Measurements from ENCODE around the gene APPBP2.
"Not testable (repeated sequence)": the region's sequence is repeated elsewhere in the genome, so short reads cannot be mapped to it uniquely, and the experiment has no call there.

Gene APPBP2

DNA sequence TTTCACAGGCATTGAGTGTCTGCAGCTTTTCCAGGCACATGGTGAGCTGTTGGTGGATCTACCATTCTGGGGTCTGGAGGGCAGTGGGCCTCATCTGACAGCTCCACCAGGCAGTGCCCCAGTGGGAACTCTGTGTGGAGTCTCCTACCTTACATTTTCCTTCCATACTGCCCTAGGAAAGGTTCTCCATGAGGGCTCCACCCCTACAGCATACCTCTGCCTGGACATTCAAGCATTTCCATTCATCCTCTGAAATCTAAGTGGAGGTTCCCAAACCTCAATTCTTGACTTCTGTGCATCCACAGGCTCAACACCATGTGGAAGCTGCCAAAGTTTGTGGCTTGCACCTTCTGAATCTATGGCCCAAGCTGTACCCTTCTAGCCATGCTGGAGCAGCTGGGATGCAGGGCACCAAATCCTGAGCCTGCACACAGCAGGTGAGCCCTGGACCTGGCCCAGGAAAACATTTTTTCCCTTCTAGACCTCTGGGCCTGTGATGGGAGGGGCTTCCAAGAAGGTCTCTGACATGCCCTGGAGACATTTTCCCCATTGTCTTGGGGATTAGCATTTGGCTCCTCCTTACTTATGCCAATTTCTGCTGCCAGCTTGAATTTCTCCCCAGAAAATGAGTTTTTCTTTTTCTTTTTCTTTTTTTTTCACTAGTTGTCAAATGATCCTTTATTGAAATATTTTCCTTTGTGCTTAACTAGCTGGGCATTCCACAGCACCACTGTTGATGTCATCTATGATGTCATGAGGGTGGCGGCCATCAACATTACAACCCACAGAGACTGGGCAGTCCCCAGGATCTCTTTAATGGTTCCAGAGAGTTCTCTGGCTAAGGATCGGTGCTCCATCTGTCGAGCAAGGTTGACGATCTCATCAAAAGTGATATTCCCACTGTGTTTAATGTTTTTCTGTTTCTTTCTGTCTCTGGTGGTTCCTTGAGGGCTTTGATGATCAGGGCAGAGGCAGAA is 92.7 kb downstream of the APPBP2 start:
- DNase-seq (ENCODE audit: low spot score), result not testable (repeated sequence)

DNA sequence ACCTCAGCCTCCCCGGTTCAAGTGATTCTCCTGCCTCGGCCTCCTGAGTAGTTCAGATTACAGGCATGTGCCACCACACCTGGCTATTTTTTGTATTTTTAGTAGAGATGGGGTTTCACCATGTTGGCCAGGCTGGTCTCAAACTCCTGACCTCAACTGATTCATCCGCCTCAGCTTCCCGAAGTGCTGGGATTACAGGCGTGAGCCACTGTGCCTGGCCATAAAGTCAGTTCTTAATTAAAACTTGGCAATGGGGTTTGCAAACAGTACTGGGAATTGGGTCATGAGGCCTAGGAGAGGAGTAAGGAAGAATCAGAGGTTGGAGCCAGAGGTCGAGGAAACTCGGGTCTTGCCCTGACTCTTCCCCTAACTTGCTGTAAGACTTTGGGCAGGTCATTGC is 95.5 kb downstream of the APPBP2 start:
- not testable (repeated sequence) for DNase-seq (ENCODE audit: low spot score)

DNA sequence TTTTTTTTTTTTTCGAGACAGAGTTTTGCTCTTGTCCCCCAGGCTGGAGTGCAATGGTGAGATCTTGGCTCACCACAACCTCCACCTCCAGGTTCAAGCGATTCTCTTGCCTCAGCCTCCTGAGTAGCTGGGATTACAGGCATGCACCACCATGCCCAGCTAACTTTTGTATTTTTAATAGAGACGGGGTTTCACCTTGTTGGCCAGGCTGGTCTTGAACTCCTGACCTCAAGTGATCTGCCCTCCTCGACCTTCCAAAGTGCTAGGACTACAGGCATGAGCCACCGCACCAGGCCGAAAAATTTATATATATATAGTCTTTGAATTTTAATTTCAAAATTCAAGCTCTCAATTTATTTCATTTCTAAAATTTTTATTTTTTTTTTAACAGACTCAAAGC is 97.6 kb downstream of the APPBP2 start:
- DNase-seq (ENCODE audit: low spot score), result not testable (repeated sequence)

DNA sequence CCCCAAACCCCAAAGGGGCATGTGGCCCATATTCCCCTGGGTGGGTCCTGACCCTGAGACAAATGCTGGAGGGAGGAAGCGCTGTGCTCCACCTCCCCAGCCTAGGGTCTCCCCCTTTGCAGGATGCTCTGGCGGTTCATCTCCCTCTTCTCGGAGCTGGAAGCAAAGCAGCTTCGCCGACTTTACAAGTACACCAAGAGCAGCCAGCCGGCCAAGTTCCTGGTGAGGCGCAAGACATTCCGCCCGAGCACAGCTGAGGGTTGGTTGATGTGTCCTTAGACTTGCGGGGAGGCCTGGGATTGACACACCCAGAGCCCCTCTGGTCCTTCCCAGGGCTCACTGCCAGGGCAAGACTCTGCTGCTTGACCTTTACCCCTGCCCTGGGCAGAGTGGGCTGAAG is 99.4 kb downstream of the APPBP2 start:
- no peak for DNase-seq (ENCODE audit: low spot score)

DNA sequence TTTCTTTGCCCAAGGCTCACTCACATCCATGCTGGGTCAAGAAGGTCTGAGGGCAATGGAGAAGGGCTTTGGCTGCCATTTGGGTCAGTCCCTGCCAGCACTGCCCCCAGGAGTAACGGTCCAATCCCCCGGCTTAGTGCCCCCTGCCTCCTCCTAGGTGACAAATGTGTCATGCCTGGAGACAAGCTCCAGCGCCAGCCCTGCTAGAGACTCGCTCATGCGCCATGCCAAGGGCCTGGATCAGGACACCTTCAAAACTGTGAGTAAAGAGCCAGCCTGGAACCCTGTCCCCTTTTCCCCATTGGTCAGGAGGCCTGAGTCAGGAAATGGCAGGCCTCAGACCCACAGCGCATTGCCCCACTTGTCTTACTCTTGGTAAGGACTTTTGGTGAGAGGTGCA is 100.4 kb downstream of the APPBP2 start:
- DNase-seq (ENCODE audit: low spot score), result no peak

DNA sequence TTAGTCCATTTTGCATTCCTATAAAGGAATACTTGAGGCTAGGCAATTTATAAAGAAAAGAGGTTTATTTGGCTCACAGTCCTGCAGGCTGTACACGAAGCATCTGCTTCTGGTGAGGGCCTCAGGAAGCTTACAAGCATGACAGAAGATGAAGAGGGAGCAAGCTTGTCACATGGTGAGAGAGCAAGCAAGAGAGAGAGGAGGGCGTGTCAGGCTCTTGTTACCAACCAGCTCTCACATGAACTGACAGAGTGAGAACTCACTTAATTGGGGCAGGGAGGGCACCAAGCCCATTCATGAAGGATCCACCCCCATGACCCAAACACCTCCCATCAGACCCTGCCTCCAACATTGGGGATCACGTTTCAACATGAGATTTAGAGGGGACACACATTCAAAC is 102.2 kb downstream of the APPBP2 start:
- no peak for DNase-seq (ENCODE audit: low spot score)

DNA sequence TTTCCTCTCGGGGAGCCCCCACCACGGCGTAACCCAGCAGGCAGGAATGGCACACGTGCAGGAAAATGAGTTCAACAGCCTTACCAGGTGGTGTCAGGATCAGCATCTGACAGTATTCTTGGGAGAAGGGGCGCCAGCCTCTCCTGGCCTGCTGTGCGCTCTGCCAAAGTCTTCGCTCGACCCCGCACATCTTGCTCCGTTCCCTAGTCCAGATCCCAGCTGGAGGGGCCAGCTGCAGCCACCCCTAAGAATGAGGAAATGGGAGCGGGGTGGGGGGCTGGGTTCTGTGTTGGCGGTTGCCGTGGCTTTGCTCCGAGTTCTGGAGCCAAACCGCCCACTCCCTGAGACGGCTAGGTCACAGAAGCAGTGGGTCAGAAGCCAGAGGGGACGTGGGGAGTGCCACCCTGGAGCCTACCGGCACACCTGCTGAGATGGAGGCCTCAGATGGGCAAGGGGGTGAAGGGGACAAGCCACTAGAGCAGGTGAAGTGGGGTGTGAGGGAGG is 103.8 kb downstream of the APPBP2 start, which contains the start of gene CHCT1:
CHCT1 (plus strand) TSS at position 328 of the 504 bp plus-strand sequence; CDS start at position 432, 104 bp downstream.
- DNase-seq (ENCODE audit: low spot score), result no peak

DNA sequence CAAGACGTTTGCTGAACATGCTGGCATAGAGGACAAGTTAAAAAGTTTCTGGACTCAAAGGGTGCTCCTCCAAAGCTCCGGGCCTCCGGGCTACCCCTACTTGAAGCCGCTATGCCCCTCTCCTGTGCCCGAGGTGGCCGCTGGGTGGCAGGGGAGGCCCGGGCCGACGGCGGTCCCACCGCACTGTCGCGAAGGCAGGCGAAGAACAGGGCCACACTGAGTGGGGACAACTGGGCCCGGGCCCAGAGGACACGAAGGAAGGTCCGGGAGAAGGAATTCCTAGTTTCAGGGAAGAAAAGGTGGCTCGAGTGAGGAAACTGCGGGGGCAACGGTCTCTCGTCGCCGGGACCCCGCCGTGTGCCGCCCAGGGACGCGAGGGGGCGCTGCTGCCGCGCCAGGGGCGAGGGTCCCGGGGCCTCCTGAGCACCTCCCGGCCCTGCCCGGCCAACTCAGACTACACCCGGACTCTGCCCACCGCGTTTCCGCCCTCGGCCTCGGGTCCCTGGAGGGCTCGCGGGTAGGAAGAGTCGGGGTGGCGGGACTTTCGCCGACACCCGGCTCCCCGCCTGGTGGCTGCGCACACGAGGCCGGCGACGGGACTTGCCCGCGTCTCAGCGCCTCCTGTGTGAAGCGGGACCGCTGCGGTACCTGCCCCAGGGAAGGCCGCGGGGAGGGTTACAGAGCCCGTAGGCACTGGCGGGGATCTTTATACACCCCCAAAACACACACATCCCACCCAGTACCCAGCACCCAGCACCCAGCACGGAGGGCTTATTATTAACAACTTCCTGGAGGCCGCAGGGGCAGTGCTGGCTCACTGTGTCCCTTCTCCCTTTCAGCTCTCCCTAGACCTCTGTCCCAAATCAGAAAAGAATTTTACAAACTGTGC is 104.5 kb downstream of the APPBP2 start:
- DNase-seq (ENCODE audit: low spot score), result peak; percentile 48

DNA sequence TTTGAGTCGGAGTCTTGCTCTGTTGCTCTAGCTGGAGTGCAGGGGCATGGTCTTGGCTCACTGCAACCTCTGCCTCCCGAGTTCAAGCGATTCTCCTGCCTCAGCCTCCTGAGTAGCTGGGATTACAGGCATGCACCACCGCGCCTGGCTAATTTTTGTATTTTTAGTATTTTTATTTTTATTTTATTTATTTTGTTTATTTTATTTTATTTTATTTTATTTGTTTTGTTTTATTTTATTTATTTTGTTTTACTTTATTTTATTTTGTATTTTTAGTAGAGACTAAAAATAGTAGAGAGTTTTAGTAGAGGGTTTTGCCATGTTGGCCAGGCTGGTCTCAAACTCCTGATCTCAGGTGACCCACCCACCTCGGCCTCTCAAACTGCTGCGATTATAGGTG is 106.2 kb downstream of the APPBP2 start:
- not testable (repeated sequence) for DNase-seq (ENCODE audit: low spot score)

DNA sequence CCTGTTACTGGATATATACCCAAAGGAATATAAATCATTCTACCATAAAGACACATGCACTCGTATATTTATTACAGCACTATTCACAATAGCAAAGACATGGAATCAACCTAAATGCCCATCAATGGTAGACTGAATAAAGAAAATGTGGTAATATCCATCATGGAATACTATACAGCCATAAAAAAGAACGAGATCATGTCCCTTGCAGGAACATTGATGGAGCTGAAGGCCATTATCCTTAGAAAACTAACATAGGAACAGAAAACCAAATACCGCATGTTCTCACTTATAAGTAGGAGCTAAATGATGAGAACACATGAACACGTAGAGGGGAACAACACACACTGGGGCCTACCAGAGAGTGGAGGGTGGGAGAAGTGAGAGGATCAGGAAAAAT is 107.0 kb downstream of the APPBP2 start:
- not testable (repeated sequence) for DNase-seq (ENCODE audit: low spot score)

DNA sequence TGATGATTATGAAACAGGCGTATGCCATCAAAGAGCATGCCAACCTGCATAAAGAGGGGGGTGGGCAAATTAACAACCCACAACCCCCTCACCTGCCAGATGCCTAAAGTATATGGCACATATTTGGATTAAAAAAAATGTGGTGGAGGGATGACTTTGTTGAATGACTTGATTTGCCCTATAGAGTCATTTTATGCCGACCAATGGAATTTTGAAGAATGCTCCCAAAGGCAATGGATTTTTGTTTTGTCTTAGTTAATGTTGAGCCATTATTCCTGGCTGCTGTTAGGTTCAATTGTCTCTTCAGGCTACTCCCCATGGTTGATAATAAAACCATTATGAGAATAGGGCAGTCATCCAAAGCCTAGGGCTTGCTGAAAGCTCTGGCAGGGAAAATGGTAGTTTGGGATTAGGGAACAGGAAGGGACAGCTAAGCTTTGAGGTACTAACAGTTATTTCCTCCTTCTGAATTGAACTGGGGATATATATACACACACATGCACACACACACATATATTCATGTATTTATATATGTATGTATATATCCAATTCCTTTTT is 109.6 kb downstream of the APPBP2 start:
- DNase-seq (ENCODE audit: low spot score), result no peak

DNA sequence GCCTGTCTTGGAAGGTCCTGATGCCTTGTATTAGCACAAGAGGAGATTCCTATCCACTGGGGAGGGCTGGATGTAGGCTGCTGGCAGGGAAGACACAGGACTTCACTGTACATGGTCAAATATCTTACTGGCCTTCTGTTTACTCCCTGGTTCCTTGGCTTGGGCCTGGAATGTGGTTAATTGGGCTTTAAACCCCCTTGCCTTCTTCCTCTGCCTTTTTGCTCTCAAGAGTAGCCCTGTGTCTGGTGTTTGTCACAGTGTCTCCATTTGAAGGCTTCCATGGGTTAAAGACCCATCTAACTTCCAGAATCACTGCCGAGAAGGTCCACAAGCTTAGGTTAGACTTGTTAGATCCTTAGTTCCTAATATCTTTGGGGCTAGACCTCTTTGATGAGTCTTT is 110.9 kb downstream of the APPBP2 start:
- no peak for DNase-seq (ENCODE audit: low spot score)

DNA sequence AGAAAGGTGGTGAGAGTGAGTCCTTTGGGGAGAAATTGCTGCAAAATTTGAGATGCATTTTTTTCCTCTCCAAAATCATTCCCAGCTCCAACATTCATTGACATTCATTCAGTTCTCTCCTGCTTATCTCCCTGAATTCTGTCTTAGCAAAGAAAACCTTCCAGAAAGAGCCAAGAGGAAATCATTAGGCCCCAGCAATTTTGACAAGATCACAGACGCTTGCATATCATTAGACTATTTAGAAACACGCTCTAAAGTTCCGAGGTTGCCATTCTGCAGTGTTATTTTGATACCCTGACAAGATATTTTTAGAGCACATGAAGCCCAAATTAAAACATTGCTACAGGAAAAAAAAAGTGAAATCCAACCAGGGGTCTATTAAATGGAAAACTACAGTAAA is 113.3 kb downstream of the APPBP2 start:
- DNase-seq (ENCODE audit: low spot score), result no peak

DNA sequence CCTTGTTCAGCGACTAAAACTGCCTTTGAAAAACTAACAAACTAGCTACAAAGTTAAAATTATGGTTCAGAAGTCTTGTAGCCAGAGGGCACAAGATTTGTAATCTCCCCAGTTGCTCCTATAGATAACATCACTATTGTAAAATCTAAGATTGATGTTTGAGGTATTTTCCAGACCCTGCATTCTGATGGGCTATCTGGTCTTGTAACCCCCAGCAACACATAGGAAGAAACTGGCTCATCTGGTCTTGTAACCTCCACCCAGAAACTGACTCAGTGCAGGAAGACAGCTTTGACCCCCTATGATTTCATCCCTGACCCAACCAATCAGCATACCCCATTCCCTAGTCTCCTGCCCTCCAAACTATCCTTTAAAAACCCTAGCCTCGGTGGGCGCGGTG is 116.0 kb downstream of the APPBP2 start:
- no peak for DNase-seq (ENCODE audit: low spot score)

DNA sequence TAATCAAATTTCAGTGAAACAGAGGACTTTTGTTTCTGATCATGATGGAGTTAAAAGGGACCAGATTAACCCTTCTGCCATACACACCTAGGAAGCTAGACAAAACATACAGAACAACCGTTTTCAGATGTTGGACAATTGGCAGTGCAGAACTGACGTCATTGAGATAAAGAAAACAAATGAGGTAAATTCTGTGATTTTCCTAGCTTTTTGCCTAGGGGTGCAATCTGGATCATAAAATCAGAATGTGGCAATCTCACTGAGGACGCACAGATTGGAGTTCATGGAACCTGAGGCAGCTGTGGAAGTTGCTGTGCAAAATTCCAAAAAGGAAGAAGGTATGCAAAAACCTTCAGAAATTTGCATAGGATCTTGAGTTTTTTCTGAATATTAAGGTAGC is 119.2 kb downstream of the APPBP2 start:
- no peak for DNase-seq (ENCODE audit: low spot score)

DNA sequence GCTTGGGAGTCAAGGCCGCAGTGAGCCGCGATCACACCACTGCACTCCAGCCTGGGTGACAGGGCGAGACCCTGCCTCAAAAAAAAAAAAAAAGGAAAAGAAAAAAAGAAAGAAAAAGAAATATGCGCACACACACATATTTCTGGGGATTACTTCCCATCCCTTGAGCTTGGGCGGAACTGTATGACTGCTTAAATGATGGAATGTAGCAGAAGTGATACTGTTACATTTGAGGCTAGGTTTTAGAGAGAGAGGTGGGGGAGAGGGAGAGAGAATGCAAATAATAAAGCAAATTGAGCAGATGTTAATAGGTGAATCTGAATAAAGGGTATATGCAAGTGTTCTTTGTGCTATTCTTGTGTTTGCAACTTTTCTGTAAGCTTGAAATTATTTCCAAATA is 122.1 kb downstream of the APPBP2 start:
- no peak for DNase-seq (ENCODE audit: low spot score)

DNA sequence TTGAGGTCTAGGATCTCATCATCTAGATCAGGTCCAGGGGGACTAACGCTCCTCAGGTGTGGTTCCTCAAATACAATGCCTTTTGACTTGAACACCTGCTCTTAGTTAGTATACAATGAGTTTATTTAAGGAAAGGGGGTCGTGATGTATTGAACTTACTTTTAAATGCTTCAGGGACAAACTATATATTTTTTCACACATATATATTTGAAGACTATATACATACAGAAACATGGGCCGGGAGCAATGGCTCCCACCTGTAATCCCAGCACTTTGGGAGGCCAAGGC is 122.6 kb downstream of the APPBP2 start:
- DNase-seq (ENCODE audit: low spot score), result no peak

DNA sequence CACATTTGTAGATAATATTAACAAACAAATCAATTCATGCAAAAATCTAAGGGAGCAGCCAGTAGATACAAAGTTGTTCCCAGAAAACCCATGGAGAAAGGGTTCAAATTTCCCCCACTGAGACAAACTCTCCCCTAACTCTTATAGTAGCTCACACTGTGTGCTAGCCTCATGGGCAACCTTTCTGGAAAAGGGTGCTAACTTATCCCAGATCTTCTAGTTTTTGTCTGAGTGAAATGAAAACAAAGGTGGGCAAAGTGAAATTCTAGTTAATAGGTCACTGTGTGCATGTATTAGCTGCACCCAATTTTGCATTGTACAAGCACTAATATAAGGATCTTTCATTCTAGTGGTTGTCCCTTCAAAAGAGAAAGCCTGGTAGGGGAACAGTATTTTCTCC is 124.2 kb downstream of the APPBP2 start:
- no peak for DNase-seq (ENCODE audit: low spot score)

DNA sequence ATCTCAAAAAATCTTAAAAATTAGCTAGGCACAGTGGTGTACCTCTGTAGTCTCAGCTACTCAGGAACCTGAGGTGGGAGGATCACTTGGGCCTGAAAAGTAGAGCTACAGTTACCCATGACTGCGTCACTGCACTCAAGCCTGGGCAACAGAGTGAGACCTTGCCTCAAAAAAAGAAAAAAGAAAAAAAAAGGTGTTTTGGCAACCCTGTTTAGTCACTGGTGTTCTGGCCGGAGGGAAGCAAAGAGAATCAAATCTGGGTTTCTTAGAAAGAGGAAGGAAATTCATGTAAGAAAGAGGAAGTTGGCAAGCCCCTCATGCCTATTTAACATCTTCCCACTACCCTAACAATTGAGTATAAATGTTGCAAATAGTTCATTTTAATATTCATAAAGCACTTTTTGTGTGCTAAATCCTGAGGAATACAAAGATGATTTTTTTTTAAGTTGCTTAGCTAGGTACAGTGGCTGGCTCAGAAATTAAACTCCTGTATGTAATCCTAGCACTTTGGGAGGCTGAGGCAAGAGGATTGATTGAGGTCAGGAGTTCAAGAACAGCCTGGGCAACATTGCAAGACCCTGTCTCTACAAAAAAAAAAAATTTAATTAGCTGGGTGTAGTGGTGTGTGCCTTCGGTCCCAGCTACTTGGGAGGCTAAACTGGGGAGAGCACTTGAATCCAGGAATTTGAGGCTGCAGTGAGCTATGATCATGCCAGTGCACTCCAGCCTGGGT is 127.6 kb downstream of the APPBP2 start:
- DNase-seq (ENCODE audit: low spot score), result no peak

DNA sequence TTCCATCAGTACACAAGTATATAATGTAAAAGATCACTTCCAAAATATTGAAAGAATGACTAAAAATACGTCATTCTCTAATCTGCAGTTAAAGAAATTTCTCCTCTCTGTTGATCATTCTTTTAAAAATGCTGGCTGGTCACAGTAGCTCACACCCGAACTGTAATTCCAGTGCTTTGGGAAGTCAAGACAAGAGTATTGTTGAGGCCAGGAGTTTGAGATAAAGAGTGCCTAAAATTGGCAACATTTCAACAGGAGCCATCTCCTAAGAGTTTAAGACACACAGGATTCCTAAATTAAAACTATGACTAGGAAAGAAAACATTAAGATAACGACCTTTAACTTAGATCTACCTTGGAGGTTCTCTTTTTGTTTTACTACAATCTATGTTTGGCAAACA is 129.6 kb downstream of the APPBP2 start:
- DNase-seq (ENCODE audit: low spot score), result no peak

DNA sequence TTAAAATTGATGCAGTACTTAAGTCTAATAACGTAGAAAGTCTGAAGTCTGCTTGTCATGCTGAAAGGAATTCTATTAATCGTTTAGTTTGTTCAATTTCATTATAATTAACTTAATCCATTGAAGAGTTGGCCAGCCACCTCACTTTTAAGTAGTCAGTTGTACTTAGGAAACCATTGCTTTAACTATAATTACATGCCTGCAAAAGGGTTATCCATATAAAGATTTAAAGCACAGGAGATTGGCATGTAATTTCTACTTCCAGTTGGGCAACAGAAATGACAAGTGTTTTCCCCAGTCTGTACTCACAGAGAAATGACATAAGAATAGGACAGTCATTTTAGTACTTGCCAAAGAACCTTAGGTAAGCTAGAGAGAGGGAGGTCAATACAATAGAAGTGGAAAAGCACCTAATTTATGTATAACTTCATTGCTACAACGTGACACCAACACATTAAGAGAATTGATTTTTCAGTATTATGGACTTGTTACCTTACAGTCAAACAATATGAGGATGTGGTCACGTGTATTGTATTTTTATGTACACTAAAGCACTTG is 130.5 kb downstream of the APPBP2 start:
- no peak for DNase-seq (ENCODE audit: low spot score)
